NK-92 (cell line): Measurements from ENCODE around the gene HAS3.
"Not testable (repeated sequence)": the region's sequence is repeated elsewhere in the genome, so short reads cannot be mapped to it uniquely, and the experiment has no call there.

Experiments
- DNase-seq: peaks from one replicate; lab custom pipeline; 2025; ENCODE audit not compliant: unreplicated experiment; lab: John Stamatoyannopoulos, UW

HAS3 gene

GRCh38 chr16:69115837-69116236 lies 10.4 kb downstream of the HAS3 start:
- DNase-seq, result no peak

GRCh38 chr16:69116256-69116875 lies 10.9 kb downstream of the HAS3 start:
- no peak for DNase-seq

- DNase-seq, result no peak
These were observed 11.5 kb downstream of the HAS3 start for GRCh38 chr16:69116906-69117305.

- DNase-seq, result no peak
These were observed 13.0 kb downstream of the HAS3 start for GRCh38 chr16:69118468-69118867.

GRCh38 chr16:69118994-69119393 lies 13.5 kb downstream of the HAS3 start:
- no peak for DNase-seq

- no peak for DNase-seq
These were observed 14.1 kb downstream of the HAS3 start for GRCh38 chr16:69119536-69119935.

- DNase-seq, result no peak
These were observed 14.7 kb downstream of the HAS3 start for GRCh38 chr16:69120096-69120664.

- DNase-seq, result no peak
These were observed 18.5 kb downstream of the HAS3 start for GRCh38 chr16:69123910-69124309.

- DNase-seq, result not testable (repeated sequence)
These were observed 19.0 kb downstream of the HAS3 start for GRCh38 chr16:69124406-69124805.

- DNase-seq, result not testable (repeated sequence)
These were observed 19.5 kb downstream of the HAS3 start for GRCh38 chr16:69124961-69125360.

- no peak for DNase-seq
These were observed 20.8 kb downstream of the HAS3 start for GRCh38 chr16:69126221-69126620.

GRCh38 chr16:69126801-69127200 lies 21.3 kb downstream of the HAS3 start:
- DNase-seq, result not testable (repeated sequence)

GRCh38 chr16:69127966-69128510 lies 22.6 kb downstream of the HAS3 start:
- DNase-seq, result no peak

- no peak for DNase-seq
These were observed 25.0 kb downstream of the HAS3 start for GRCh38 chr16:69130461-69130860.

GRCh38 chr16:69131167-69131838 lies 25.9 kb downstream of the HAS3 start:
- no peak for DNase-seq

- no peak for DNase-seq
These were observed 26.5 kb downstream of the HAS3 start for GRCh38 chr16:69131839-69132423.

GRCh38 chr16:69132424-69133252 lies 27.2 kb downstream of the HAS3 start, which contains the start of the genes CHTF8 and UTP4:
Gene CHTF8, minus strand, starts transcription at chr16:69132588. Its CDS starts 11,130 bp downstream, at chr16:69121458.
Gene UTP4, plus strand, starts transcription at chr16:69132649. Its CDS starts 811 bp downstream, at chr16:69133460.
- no peak for DNase-seq

- DNase-seq, result no peak
These were observed 28.0 kb downstream of the HAS3 start for GRCh38 chr16:69133373-69133954.

GRCh38 chr16:69138608-69139007 lies 33.2 kb downstream of the HAS3 start:
- no peak for DNase-seq

GRCh38 chr16:69139464-69139863 lies 34.0 kb downstream of the HAS3 start:
- not testable (repeated sequence) for DNase-seq
